ENCODE measurements around the gene ANO10.

Gene ANO10

GRCh38 chr3:43353923-43354670 lies 267.7 kb downstream of the ANO10 start:
- in situ Hi-C loops (cut with MboI; ENCODE audit: low sequenced_read_pairs), result no loop called here

- in situ Hi-C loops (cut with MboI; ENCODE audit: low sequenced_read_pairs), result no loop called here
These were observed 268.4 kb downstream of the ANO10 start for GRCh38 chr3:43353393-43353792.

GRCh38 chr3:43349716-43350115 lies 272.1 kb downstream of the ANO10 start:
- in situ Hi-C loops (cut with MboI; ENCODE audit: low sequenced_read_pairs), result no loop called here

- in situ Hi-C loops (cut with MboI; ENCODE audit: low sequenced_read_pairs), result no loop called here
These were observed 272.8 kb downstream of the ANO10 start for GRCh38 chr3:43348852-43349574.

GRCh38 chr3:43348350-43348749 lies 273.5 kb downstream of the ANO10 start:
- in situ Hi-C loops (cut with MboI; ENCODE audit: low sequenced_read_pairs), result no loop called here

GRCh38 chr3:43347774-43348173 lies 274.0 kb downstream of the ANO10 start:
- in situ Hi-C loops (cut with MboI; ENCODE audit: low sequenced_read_pairs), result no loop called here

- in situ Hi-C loops (cut with MboI; ENCODE audit: low sequenced_read_pairs), result no loop called here
These were observed 274.6 kb downstream of the ANO10 start for GRCh38 chr3:43346978-43347749.

- in situ Hi-C loops (cut with MboI; ENCODE audit: low sequenced_read_pairs), result no loop called here
These were observed 275.9 kb downstream of the ANO10 start for GRCh38 chr3:43345877-43346276.

- in situ Hi-C loops (cut with MboI; ENCODE audit: low sequenced_read_pairs), result no loop called here
These were observed 276.6 kb downstream of the ANO10 start for GRCh38 chr3:43345246-43345645.

GRCh38 chr3:43344520-43344919 lies 277.3 kb downstream of the ANO10 start:
- in situ Hi-C loops (cut with MboI; ENCODE audit: low sequenced_read_pairs), result no loop called here

- in situ Hi-C loops (cut with MboI; ENCODE audit: low sequenced_read_pairs), result no loop called here
These were observed 278.0 kb downstream of the ANO10 start for GRCh38 chr3:43343815-43344214.

GRCh38 chr3:43343185-43343584 lies 278.6 kb downstream of the ANO10 start:
- in situ Hi-C loops (cut with MboI; ENCODE audit: low sequenced_read_pairs), result no loop called here

- in situ Hi-C loops (cut with MboI; ENCODE audit: low sequenced_read_pairs), result no loop called here
These were observed 280.0 kb downstream of the ANO10 start for GRCh38 chr3:43341788-43342187.

- in situ Hi-C loops (cut with MboI; ENCODE audit: low sequenced_read_pairs), result no loop called here
These were observed 281.4 kb downstream of the ANO10 start for GRCh38 chr3:43340403-43340802.

GRCh38 chr3:43338295-43338694 lies 283.5 kb downstream of the ANO10 start:
- in situ Hi-C loops (cut with MboI; ENCODE audit: low sequenced_read_pairs), result no loop called here

- in situ Hi-C loops (cut with MboI; ENCODE audit: low sequenced_read_pairs), result no loop called here
These were observed 286.0 kb downstream of the ANO10 start for GRCh38 chr3:43335799-43336198.

- in situ Hi-C loops (cut with MboI; ENCODE audit: low sequenced_read_pairs), result no loop called here
These were observed 286.8 kb downstream of the ANO10 start for GRCh38 chr3:43334976-43335375.

- in situ Hi-C loops (cut with MboI; ENCODE audit: low sequenced_read_pairs), result no loop called here
These were observed 290.4 kb downstream of the ANO10 start for GRCh38 chr3:43331381-43331780.

GRCh38 chr3:43330981-43331380 lies 290.8 kb downstream of the ANO10 start:
- in situ Hi-C loops (cut with MboI; ENCODE audit: low sequenced_read_pairs), result no loop called here

- in situ Hi-C loops (cut with MboI; ENCODE audit: low sequenced_read_pairs), result no loop called here
These were observed 293.2 kb downstream of the ANO10 start for GRCh38 chr3:43328653-43329052.

GRCh38 chr3:43327582-43327979 lies 294.2 kb downstream of the ANO10 start:
- in situ Hi-C loops (cut with MboI; ENCODE audit: low sequenced_read_pairs), result no loop called here

Measured in hTERT RPE-1 (cell line).